ENCODE measurements around the gene FBLN1. TPM values are rescaled to one million over a fixed set of nuclear protein-coding genes. Genes with fewer than 3 reads are reported as not detected.

Gene FBLN1
- total and polyA plus RNA-seq, 2 of the 13 experiments (the other 11 are each of a cell fraction or from before 2014, with no cell fraction given), result 37.3 to 103 TPM

- TF ChIP-seq ZNF512B (CRISPR knock-in tag; IDR thresholded peaks at IDR 0.05; ENCODE audit: borderline replicate concordance) (peak; percentile 33; the same call in 1 of the 2 replicates), REPIN1 (CRISPR knock-in tag; IDR thresholded peaks at IDR 0.05; ENCODE audit: borderline replicate concordance, low read depth) (peak; percentile 69; the same call in 1 of the 2 replicates), GATAD1 (CRISPR knock-in tag; IDR thresholded peaks at IDR 0.05) (0 out of 2 replicates have a peak, but pooled peaks have one; percentile 40), ATF3 (CRISPR knock-in tag; IDR thresholded peaks at IDR 0.05) (peak; percentile 9; the same call in 1 of the 2 replicates), ZNF484 (CRISPR knock-in tag; IDR thresholded peaks at IDR 0.05; ENCODE audit: borderline replicate concordance, low read depth) (no peak), YY1 (IDR thresholded peaks at IDR 0.05; ENCODE audit: insufficient read depth, insufficient replicate concordance, low read depth, low read length) (peak; percentile 82), ZNF121 (CRISPR knock-in tag; IDR thresholded peaks at IDR 0.05) (peak; percentile 10; the same call in 1 of the 2 replicates), FOXK2 (IDR thresholded peaks at IDR 0.05) (no peak), MAZ (IDR thresholded peaks at IDR 0.05; ENCODE audit: borderline replicate concordance, low read depth, low read length) (peak; percentile 34; the same call in 1 of the 2 replicates), MAZ (CRISPR knock-in tag; IDR thresholded peaks at IDR 0.05; ENCODE audit: low read depth) (peak; percentile 69; the same call in 1 of the 2 replicates), TAF1 (CRISPR knock-in tag; IDR thresholded peaks at IDR 0.05) (peak; percentile 31; the same call in 1 of the 2 replicates), ZXDC (CRISPR knock-in tag; IDR thresholded peaks at IDR 0.05) (peak; percentile 72; the same call in 1 of the 2 replicates), TBX2 (CRISPR knock-in tag; IDR thresholded peaks at IDR 0.05; ENCODE audit: borderline replicate concordance) (peak; percentile 56), ZNF142 (CRISPR knock-in tag; IDR thresholded peaks at IDR 0.05) (0 out of 2 replicates have a peak, but pooled peaks have one; percentile 35), ATF1 (CRISPR knock-in tag; IDR thresholded peaks at IDR 0.05) (no peak), MAX (IDR thresholded peaks at IDR 0.05) (peak; percentile 91)
Measured at GRCh38 chr22:45645526-45646414, 143.1 kb downstream of the FBLN1 start (continued).

All from HepG2 (cell line).